Natural killer cell (primary cell): ENCODE measurements around the gene ZFP36L2. TPM values are rescaled to one million over a fixed set of nuclear protein-coding genes. Genes with fewer than 3 reads are reported as not detected.

Experiments used
- ATAC-seq, 3 donors: fragments of 150-1000 bp in 2 of 3; fragments of 200-7000 bp in 1 of 3; cut with Tn5 transposase; 1 replicate in 1 of 3; 2 replicates in 2 of 3; pipeline ENCODE4 v1.10.0; 2021; ENCODE audit warnings: mild to moderate bottlenecking in 2 of 3, moderate library complexity in 2 of 3
- DNase-seq, 2 donors: peaks; one replicate each; pipeline versions ENCODE4 v3.0.0 to v3.0.0-alpha.2; 2013 to 2021; ENCODE audit warnings: mixed read lengths in 1 of 2
- H3K27ac ChIP-seq: one replicate; pipeline ENCODE4 v1.5.1; 2013; ENCODE audit warnings: mild to moderate bottlenecking, low read length
- H3K27me3 ChIP-seq: one replicate; pipeline ENCODE4 v1.6.1; 2013; ENCODE audit warnings: low read length; ENCODE audit not compliant: control insufficient read depth, insufficient read depth
- H3K36me3 ChIP-seq: one replicate; pipeline ENCODE4 v1.6.1; 2013; ENCODE audit warnings: low read length; ENCODE audit not compliant: control insufficient read depth, insufficient read depth
- H3K4me1 ChIP-seq: one replicate; pipeline ENCODE4 v1.6.1; 2013; ENCODE audit warnings: low read length; ENCODE audit not compliant: control insufficient read depth, insufficient read depth
- H3K4me3 ChIP-seq: one replicate; pipeline ENCODE4 v1.5.1; 2013; ENCODE audit warnings: low read length
- H3K9me3 ChIP-seq: one replicate; pipeline ENCODE4 v1.6.1; 2013; ENCODE audit warnings: low read length; ENCODE audit not compliant: control insufficient read depth, insufficient read depth
- H3K27ac Mint-ChIP-seq, 2 donors: one replicate each; pipeline ENCODE4 v1.8.0; 2022; ENCODE audit warnings: mild to moderate bottlenecking in 2 of 2, mixed read lengths in 2 of 2, moderate library complexity in 1 of 2
- H3K27me3 Mint-ChIP-seq, 2 donors: one replicate each; pipeline ENCODE4 v1.8.0; 2022; ENCODE audit warnings: low read depth in 2 of 2, mixed read lengths in 2 of 2
- H3K36me3 Mint-ChIP-seq: one replicate; pipeline ENCODE4 v1.8.0; 2022; ENCODE audit warnings: mixed read lengths
- H3K4me1 Mint-ChIP-seq, 2 donors: one replicate each; pipeline ENCODE4 v1.8.0; 2022; ENCODE audit warnings: mixed read lengths in 2 of 2
- H3K4me3 Mint-ChIP-seq: one replicate; pipeline ENCODE4 v1.8.0; 2022; ENCODE audit warnings: mild to moderate bottlenecking, moderate library complexity, mixed read lengths
- H3K9me3 Mint-ChIP-seq, 2 donors: one replicate each; pipeline ENCODE4 v1.8.0; 2022; ENCODE audit warnings: mixed read lengths in 2 of 2
- CTCF ChIP-seq: fragments of 200-600 bp; IDR thresholded peaks from one replicate; pipeline ENCODE4 v1.8.0; 2022; ENCODE audit warnings: antibody characterized with exemption
- WGBS: methylation state at CpG from one replicate; pipeline ENCODE4 v1.1.7; 2013; ENCODE audit warnings: missing lambda C conversion rate; ENCODE audit not compliant: insufficient coverage; 5-methylcytosine and 5-hydroxymethylcytosine counted together
- intact Hi-C: fragments of 100-400 bp; cut with micrococcal nuclease; formaldehyde crosslinking; loops from one replicate; pipeline ENCODE4 v1.14.2; 2022
- total RNA-seq, 4 donors: library from RNA; stranded (reverse); fragments of 120-200 nt in 1 of 4; gene quantifications; one replicate each; pipeline versions ENCODE4 v1.2.3 to v1.2.4, GENCODE V29; 2013 to 2022

Gene ZFP36L2
- total RNA-seq, 3 donors from 2014 or later (not counting 1 experiment from before 2014, with no cell fraction given): 376 to 428 (median 418) TPM

DNA sequence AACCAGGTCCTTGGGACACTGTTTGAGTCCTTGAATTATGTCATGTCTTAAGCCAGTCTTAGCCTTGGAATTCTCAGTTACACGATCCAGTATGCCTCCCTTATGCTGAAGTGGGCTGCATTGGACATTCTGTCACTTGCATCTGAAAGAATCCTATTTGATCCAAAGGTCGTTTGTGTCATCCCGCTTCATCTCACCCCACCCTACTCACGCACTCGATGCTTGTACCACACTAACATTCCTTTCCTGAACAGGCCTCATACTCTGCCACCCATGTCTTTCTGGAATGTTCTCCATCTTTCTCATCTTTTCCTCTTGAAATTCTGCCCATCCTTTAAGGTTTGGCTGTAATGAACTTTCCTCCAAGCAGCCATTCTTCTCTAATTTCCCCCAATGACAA, 27.9 kb upstream of the ZFP36L2 start:
- Mint-ChIP-seq H3K4me3 (no peak overlapping the region), H3K27me3 (no peaks in the 10 kb centered on the region), H3K36me3 (no peaks in the 10 kb centered on the region), H3K4me1 (no peaks in the 10 kb centered on the region), H3K9me3 (no peaks in the 10 kb centered on the region), H3K27ac (no peak overlapping the region)
- Histone ChIP-seq H3K9me3 (no peaks in the 10 kb centered on the region), H3K27me3 (no peaks in the 10 kb centered on the region), H3K27ac (no peak overlapping the region), H3K4me3 (no peak overlapping the region), H3K4me1 (no peaks in the 10 kb centered on the region), H3K36me3 (peaks cover 4% of the 10 kb centered on the region)
- WGBS: 95% methylated on average over 5 of the region's 5 CpGs
- DNase-seq (no peak), ATAC-seq (no peak)
- intact Hi-C loops: no loop called here
- no peak for TF ChIP-seq CTCF

DNA sequence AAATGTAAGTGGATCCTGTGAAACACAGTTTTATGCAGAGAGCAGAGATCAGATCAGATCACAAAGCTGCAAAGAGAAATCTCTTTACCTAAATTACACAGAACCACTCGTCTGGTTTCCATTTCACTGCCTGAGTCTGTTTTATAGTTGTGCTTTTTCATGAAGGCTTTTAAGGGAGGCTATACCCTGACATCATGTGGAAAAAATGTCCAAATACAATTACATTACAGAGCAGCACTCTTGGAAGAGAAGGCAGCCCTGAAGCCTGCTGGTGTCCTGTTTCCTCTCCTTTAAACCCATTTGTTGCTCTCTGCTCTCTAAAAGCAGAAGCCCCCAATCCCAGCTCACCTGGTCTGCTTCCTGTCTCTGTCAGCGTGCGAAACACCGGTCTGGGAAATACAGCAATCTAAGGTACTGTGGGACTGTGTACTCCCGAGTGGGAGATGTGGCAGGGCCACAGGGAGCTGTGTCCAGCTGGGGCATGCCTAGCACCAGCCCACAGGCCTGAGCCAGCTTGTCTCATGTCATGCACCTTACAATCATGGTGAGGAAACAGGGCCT, 24.8 kb upstream of the ZFP36L2 start:
- Histone ChIP-seq H3K27me3 (no peaks in the 10 kb centered on the region), H3K4me1 (no peaks in the 10 kb centered on the region), H3K9me3 (no peaks in the 10 kb centered on the region), H3K27ac (no peak overlapping the region), H3K4me3 (no peak overlapping the region), H3K36me3 (peaks cover 2% of the 10 kb centered on the region)
- H3K4me1 Mint-ChIP-seq: no peaks in the 10 kb centered on the region
- no peak for TF ChIP-seq CTCF
- no peaks in the 10 kb centered on the region for H3K27me3 Mint-ChIP-seq
- no peak overlapping the region for H3K27ac Mint-ChIP-seq
- no peak for DNase-seq
- 81% methylated on average over 4 of the region's 5 CpGs for WGBS
- no peaks in the 10 kb centered on the region for H3K36me3 Mint-ChIP-seq
- intact Hi-C loops: no loop called here
- ATAC-seq: no peak
- no peaks in the 10 kb centered on the region for H3K9me3 Mint-ChIP-seq
- H3K4me3 Mint-ChIP-seq: no peak overlapping the region

DNA sequence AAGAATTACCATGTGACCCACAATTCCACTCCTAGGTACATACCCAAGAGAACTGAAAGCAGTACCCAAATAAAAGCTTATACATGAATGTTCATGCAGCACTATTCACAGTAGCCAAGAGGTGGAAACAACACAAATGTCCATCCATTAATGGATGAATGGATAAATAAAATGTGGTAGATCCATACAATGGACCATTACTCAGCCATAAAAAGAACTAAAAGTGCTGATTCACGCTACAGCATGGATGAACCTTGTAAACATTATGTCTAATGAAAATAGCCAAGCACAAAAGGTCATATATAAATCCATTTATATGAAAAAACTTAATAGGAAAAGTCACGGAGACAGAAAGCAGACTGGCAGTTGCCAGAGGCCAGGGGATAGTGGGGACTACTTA, 23.6 kb upstream of the ZFP36L2 start:
- ATAC-seq (no peak), DNase-seq (no peak)
- no peaks in the 10 kb centered on the region for H3K36me3 Mint-ChIP-seq
- intact Hi-C loops: no loop called here
- no peak for TF ChIP-seq CTCF
- H3K9me3 Mint-ChIP-seq: no peaks in the 10 kb centered on the region
- no peak overlapping the region for H3K27ac Mint-ChIP-seq
- peaks cover 3% of the 10 kb centered on the region for H3K36me3 ChIP-seq
- H3K4me3 ChIP-seq: no peak overlapping the region
- no peaks in the 10 kb centered on the region for H3K4me1 Mint-ChIP-seq
- H3K27ac ChIP-seq: no peak overlapping the region
- H3K27me3 ChIP-seq: no peaks in the 10 kb centered on the region
- no peaks in the 10 kb centered on the region for H3K4me1 ChIP-seq
- WGBS: 100% methylated on average over 1 of the region's 2 CpGs
- H3K9me3 ChIP-seq: no peaks in the 10 kb centered on the region
- H3K4me3 Mint-ChIP-seq: no peak overlapping the region
- H3K27me3 Mint-ChIP-seq: no peaks in the 10 kb centered on the region

DNA sequence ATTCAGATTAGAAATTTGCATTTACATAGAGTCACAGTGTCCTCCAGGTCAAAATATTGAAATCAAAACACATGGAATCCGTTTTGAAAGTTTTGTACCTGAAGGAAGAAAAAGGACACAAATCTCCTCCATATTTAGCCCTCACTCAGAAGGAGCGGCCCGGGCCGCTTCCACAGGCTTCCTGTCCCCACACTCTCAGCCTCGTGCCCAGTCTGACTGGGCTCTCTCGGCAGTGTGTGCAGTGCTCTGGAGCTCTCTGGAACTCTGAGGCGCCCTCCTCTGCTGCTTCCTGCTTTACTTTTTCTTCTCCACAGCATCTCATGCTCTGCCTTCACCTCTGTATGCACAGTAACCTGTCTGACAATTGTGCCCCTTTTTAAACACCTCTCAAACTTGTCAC, 22.2 kb upstream of the ZFP36L2 start:
- no peaks in the 10 kb centered on the region for H3K36me3 Mint-ChIP-seq
- no peak overlapping the region for H3K4me3 ChIP-seq
- ATAC-seq (no peak), DNase-seq (no peak)
- H3K27ac ChIP-seq: no peak overlapping the region
- intact Hi-C loops: no loop called here
- H3K36me3 ChIP-seq: peaks cover 3% of the 10 kb centered on the region
- no peak overlapping the region for H3K4me3 Mint-ChIP-seq
- H3K27me3 Mint-ChIP-seq: no peaks in the 10 kb centered on the region
- WGBS: 97% methylated on average over 7 of the region's 7 CpGs
- TF ChIP-seq CTCF: no peak
- no peaks in the 10 kb centered on the region for H3K9me3 ChIP-seq
- no peaks in the 10 kb centered on the region for H3K9me3 Mint-ChIP-seq
- no peaks in the 10 kb centered on the region for H3K4me1 ChIP-seq
- H3K27ac Mint-ChIP-seq: no peak overlapping the region
- no peaks in the 10 kb centered on the region for H3K27me3 ChIP-seq
- no peaks in the 10 kb centered on the region for H3K4me1 Mint-ChIP-seq
